BLaER1 treated with 17β-estradiol and CSF1 and Interleukin-3, amounts not matched to agents 10 nM and 100 nM (cell line): ENCODE measurements around the gene TMED7.
A peak's percentile ranks its signal among the peaks of the same experiment; 100 is the strongest.

ENCODE experiments used
- H3K27ac ChIP-seq, 11 experiments: shearing (Covaris generic); formaldehyde crosslinking; 2 replicates each; pipeline ENCODE4 v1.8.1; 2022
- H3K27me3 ChIP-seq, 11 experiments: shearing (Covaris generic); formaldehyde crosslinking; 2 replicates each; pipeline ENCODE4 v1.8.1; 2022
- H3K36me3 ChIP-seq, 11 experiments: shearing (Covaris generic); formaldehyde crosslinking; 2 replicates each; pipeline ENCODE4 v1.8.1; 2022
- H3K4me1 ChIP-seq, 10 experiments: shearing (Covaris generic); formaldehyde crosslinking; 2 replicates each; pipeline ENCODE4 v1.8.1; 2022
- H3K4me2 ChIP-seq, 11 experiments: shearing (Covaris generic); formaldehyde crosslinking; 2 replicates each; pipeline ENCODE4 v1.8.1; 2022
- H3K4me3 ChIP-seq, 10 experiments: shearing (Covaris generic); formaldehyde crosslinking; 2 replicates each; pipeline ENCODE4 v1.8.1; 2022
- H3K9ac ChIP-seq, 11 experiments: shearing (Covaris generic); formaldehyde crosslinking; 2 replicates each; pipeline ENCODE4 v1.8.1; 2022
- H3K9me3 ChIP-seq, 11 experiments: shearing (Covaris generic); formaldehyde crosslinking; replicated peaks in 1 of 11; 2 replicates each; pipeline ENCODE4 v1.8.1; 2022
- H4K20me1 ChIP-seq, 11 experiments: shearing (Covaris generic); formaldehyde crosslinking; 2 replicates each; pipeline ENCODE4 v1.8.1; 2022
- Cebpa-rat ChIP-seq, 11 experiments: shearing (Covaris generic); IDR thresholded peaks; 2 replicates each; pipeline ENCODE4 v1.8.1; 2022

The TMED7 gene

DNA sequence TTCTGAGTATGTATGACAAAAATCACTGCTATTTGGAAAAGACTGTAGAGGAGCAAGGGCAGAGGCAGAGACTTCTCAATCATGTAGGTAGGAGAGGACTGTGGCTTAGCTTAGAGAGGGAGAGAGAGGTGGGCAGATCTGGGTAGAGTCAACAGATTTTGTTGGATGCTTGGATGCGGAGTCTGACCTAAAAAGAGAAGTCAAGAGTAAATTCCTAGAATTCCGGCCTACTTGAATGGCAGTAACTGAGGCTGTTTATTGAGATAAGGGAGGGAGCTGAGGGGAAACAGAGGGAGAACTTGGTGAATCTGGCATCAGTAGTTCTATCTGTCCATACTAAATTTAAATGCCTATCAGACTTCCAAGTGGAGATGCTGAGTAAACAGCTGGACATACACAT, 25.9 kb downstream of the TMED7 start:
- no peaks in the 10 kb centered on the region for H3K9me3 ChIP-seq
- H4K20me1 ChIP-seq = peaks cover 0 to 54% (median 11%) of the 10 kb centered on the region in 11 experiments; a peak in 12 of 22 replicates
- H3K4me1 ChIP-seq = peaks cover 17 to 69% (median 34%) of the 10 kb centered on the region in 10 experiments
- H3K4me2 ChIP-seq = peak overlapping the region in 3 of 11 experiments; percentile 86 to 95 (median 91); a peak in 5 of 22 replicates
- no peak for TF ChIP-seq Cebpa-rat (IDR thresholded peaks at IDR 0.05)
- peak overlapping the region in 2 of 11 experiments; percentile 19 to 32; a peak in 3 of 22 replicates for H3K27ac ChIP-seq
- peaks cover 0 to 8% (median 4%) of the 10 kb centered on the region in 11 experiments; a peak in 7 of 22 replicates for H3K36me3 ChIP-seq
- H3K9ac ChIP-seq = peak overlapping the region in 1 of 11 experiments; percentile 85; a peak in 1 of 22 replicates
- H3K27me3 ChIP-seq = no peaks in the 10 kb centered on the region
- H3K4me3 ChIP-seq = no peak overlapping the region

DNA sequence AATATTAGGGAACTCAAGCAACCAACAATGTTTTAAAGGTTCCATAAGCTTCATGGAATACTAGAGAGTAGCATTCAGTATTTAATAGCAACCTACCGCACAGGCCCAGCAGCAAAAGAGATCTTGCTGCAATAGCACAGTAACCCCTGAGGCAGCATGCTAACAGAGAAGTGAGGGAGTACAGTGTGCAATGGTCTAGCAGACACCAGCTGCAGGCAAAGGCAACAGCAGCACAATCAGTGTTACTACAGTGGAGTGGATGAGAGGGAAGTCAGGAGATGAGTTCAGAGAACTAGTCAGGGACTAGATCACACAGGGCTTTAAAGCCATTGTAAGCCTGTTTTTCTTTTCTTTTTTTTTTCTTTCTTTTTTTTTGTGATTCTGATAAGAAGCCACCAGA, 26.3 kb downstream of the TMED7 start:
- H3K27ac ChIP-seq = peak overlapping the region in 2 of 11 experiments; percentile 19 to 32; a peak in 3 of 22 replicates
- no peak overlapping the region for H3K4me3 ChIP-seq
- peaks cover 0 to 54% (median 9%) of the 10 kb centered on the region in 11 experiments; a peak in 11 of 22 replicates for H4K20me1 ChIP-seq
- no peak for TF ChIP-seq Cebpa-rat (IDR thresholded peaks at IDR 0.05)
- H3K36me3 ChIP-seq = peaks cover 0 to 5% (median under 1%) of the 10 kb centered on the region in 11 experiments; a peak in 3 of 22 replicates
- H3K27me3 ChIP-seq = no peaks in the 10 kb centered on the region
- H3K4me2 ChIP-seq = peak overlapping the region in 3 of 11 experiments; percentile 86 to 95 (median 91); a peak in 5 of 22 replicates
- peak overlapping the region in 1 of 11 experiments; percentile 85; a peak in 1 of 22 replicates for H3K9ac ChIP-seq
- no peaks in the 10 kb centered on the region for H3K9me3 ChIP-seq
- peaks cover 17 to 64% (median 34%) of the 10 kb centered on the region in 10 experiments for H3K4me1 ChIP-seq

DNA sequence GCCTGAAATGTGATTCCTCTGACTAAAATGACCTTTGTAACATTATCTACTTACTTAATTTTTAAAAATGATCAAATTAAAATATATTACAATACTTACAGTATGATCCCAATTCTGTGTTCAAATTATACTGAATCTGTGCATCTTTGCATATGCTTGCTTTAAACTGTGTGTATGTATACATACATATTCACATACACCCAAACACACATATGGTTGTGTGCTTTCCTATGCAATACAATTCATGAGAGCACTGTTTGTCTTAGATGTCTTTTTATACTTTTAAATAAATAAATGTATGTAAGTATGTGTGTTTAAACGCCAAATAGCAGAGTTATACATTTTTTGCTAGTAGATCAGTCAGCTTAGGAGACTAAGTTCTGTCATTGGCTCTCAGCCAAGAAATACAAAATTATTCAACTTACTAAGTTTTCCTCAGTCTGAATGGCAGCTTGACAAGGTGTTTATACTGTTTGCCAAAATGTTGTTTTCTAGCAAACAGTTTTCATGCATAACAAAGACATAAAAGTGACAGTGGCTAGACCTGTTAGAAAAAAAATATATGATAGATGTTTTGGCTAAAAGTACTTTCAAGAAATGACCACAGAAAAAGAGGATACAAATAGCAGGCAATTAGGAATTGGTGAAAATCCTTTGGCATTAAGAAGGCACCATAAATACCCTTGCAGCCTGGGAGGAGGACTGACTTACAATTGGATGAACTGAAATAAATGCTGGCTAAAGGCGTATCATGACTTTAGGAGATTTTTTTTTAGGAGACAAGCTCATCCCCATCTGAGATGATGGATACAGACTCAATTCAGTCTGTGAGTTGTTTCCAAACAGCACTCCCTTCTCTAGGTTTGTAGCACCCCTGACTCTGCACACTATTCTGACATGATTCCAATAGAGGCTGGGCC, 31.4 kb downstream of the TMED7 start:
- no peak overlapping the region for H3K27ac ChIP-seq
- H3K9me3 ChIP-seq = 0 out of 22 replicates have a peak, but pooled peaks cover 0 to 3% (median 0%) of the 10 kb centered on the region in 11 experiments
- H3K36me3 ChIP-seq = peaks cover 0 to 5% (median 0%) of the 10 kb centered on the region in 11 experiments; a peak in 1 of 22 replicates
- H3K4me1 ChIP-seq = peaks cover 0 to 25% (median 0%) of the 10 kb centered on the region in 10 experiments; a peak in 7 of 20 replicates
- no peak for TF ChIP-seq Cebpa-rat (IDR thresholded peaks at IDR 0.05)
- H3K9ac ChIP-seq = no peak overlapping the region
- H3K4me3 ChIP-seq = no peak overlapping the region
- H4K20me1 ChIP-seq = peaks cover 0 to 84% (median 0%) of the 10 kb centered on the region in 11 experiments; a peak in 3 of 22 replicates
- no peak overlapping the region for H3K4me2 ChIP-seq
- H3K27me3 ChIP-seq = no peaks in the 10 kb centered on the region

DNA sequence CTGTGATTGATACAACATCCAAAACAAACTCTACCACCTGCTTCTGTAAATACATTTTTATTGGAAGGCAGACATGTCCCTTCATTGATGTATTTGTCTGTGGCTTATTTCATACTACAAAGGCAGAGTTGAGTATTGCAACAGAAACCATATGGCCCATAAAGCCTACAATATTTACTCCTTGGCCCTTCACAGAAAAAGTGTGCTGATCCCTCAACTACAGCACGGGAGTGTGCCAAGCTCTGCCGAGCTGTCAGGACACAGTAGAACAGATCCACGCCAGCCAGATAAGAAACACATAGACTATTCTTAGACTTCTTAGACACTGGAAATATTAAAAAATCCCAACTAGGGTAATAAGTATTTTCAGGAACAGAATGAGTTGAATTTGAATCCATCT, 36.8 kb downstream of the TMED7 start:
- H3K27ac ChIP-seq = no peak overlapping the region
- no peaks in the 10 kb centered on the region for H3K27me3 ChIP-seq
- H3K9ac ChIP-seq = no peak overlapping the region
- H3K4me1 ChIP-seq = peaks cover 0 to 11% (median 0%) of the 10 kb centered on the region in 10 experiments; a peak in 2 of 20 replicates
- H3K4me3 ChIP-seq = no peak overlapping the region
- H3K36me3 ChIP-seq = no peaks in the 10 kb centered on the region
- TF ChIP-seq Cebpa-rat (IDR thresholded peaks at IDR 0.05) = no peak
- peaks cover 0 to 79% (median 0%) of the 10 kb centered on the region in 11 experiments; a peak in 6 of 22 replicates for H4K20me1 ChIP-seq
- H3K4me2 ChIP-seq = no peak overlapping the region
- H3K9me3 ChIP-seq = 0 out of 22 replicates have a peak, but pooled peaks cover 0 to 3% (median 0%) of the 10 kb centered on the region in 11 experiments

DNA sequence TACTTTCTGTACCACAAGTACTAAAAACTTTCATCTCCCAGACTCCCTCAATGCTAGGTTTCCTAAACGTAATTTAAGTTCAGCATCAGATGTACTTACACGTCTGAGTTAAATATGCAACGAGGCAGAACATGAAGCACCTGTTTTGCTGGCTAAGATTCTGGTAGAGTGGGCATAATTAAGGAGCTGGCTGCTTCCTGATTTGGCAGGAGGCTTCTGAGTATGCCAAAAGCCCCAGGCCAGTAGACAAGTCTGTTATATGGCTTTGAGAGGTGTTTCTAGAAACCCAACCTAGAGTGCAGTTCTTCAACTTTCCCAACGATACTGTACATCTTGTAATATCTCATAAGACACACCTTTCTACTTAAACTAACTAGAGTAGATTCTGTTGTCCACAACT, 37.2 kb downstream of the TMED7 start:
- Histone ChIP-seq H3K27ac (no peak overlapping the region), H3K27me3 (no peaks in the 10 kb centered on the region), H3K36me3 (no peaks in the 10 kb centered on the region), H3K9ac (no peak overlapping the region), H3K4me2 (no peak overlapping the region), H4K20me1 (peaks cover 0 to 78% (median 0%) of the 10 kb centered on the region in 11 experiments; a peak in 6 of 22 replicates), H3K4me3 (no peak overlapping the region), H3K4me1 (peaks cover 0 to 15% (median 0%) of the 10 kb centered on the region in 10 experiments; a peak in 4 of 20 replicates), H3K9me3 (0 out of 22 replicates have a peak, but pooled peaks cover 0 to 3% (median 0%) of the 10 kb centered on the region in 11 experiments)
- no peak for TF ChIP-seq Cebpa-rat (IDR thresholded peaks at IDR 0.05)

DNA sequence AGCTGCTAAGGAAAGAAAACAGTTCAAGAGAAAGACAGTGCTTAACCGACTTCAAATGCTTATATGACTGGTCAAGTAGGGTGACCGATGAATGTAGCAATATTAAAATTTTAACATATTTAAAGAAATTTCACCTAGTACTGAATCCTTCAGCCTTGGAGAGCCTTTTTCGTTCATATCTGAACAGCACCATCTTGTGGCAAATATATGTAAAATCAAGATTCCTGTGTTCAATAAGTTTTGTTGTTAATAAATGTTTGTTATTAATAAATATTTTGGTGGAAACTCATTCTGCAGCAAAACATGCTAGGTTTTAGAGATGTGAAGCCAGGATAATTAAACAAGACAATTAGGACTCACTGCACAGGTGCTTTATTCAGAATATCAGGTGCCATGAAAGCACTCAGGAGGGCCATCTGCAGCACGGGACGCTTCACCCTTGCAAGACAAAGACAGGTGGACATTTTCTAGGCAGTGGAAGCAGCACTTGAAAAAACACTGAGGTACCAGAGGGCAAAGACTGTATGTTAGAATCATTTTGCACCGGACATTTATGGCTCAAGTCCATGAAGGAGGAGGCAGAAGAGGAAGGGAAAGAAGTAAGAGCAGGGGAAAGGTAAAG, 39.2 kb downstream of the TMED7 start:
- Histone ChIP-seq H3K9me3 (no peaks in the 10 kb centered on the region), H3K4me3 (no peak overlapping the region), H3K4me1 (peaks cover 0 to 19% (median 0%) of the 10 kb centered on the region in 10 experiments; a peak in 4 of 20 replicates), H3K4me2 (no peak overlapping the region), H3K9ac (no peak overlapping the region), H4K20me1 (peaks cover 0 to 75% (median 0%) of the 10 kb centered on the region in 11 experiments; a peak in 6 of 22 replicates), H3K27ac (no peak overlapping the region), H3K36me3 (no peaks in the 10 kb centered on the region), H3K27me3 (no peaks in the 10 kb centered on the region)
- TF ChIP-seq Cebpa-rat (IDR thresholded peaks at IDR 0.05) = no peak

- no peaks in the 10 kb centered on the region for H3K27me3 ChIP-seq
- H3K9ac ChIP-seq = no peak overlapping the region
- H3K27ac ChIP-seq = no peak overlapping the region
- no peak overlapping the region for H3K4me2 ChIP-seq
- TF ChIP-seq Cebpa-rat (IDR thresholded peaks at IDR 0.05) = no peak
- peaks cover 0 to 62% (median 0%) of the 10 kb centered on the region in 11 experiments; a peak in 6 of 22 replicates for H4K20me1 ChIP-seq
- H3K9me3 ChIP-seq = no peaks in the 10 kb centered on the region
- H3K4me1 ChIP-seq = peaks cover 0 to 27% (median under 1%) of the 10 kb centered on the region in 10 experiments; a peak in 13 of 20 replicates
- peaks cover 0 to 10% (median 0%) of the 10 kb centered on the region in 11 experiments; a peak in 4 of 22 replicates for H3K36me3 ChIP-seq
- H3K4me3 ChIP-seq = no peak overlapping the region
Observed at GRCh38 chr5:115585265-115585664, 40.6 kb downstream of the TMED7 start.

- Histone ChIP-seq H3K4me2 (no peak overlapping the region), H4K20me1 (peaks cover 0 to 54% (median 0%) of the 10 kb centered on the region in 11 experiments; a peak in 6 of 22 replicates), H3K36me3 (peaks cover 0 to 11% (median 0%) of the 10 kb centered on the region in 11 experiments; a peak in 4 of 22 replicates), H3K27me3 (no peaks in the 10 kb centered on the region), H3K9me3 (no peaks in the 10 kb centered on the region), H3K4me1 (peaks cover 6 to 35% (median 8%) of the 10 kb centered on the region in 10 experiments; a peak in 18 of 20 replicates), H3K27ac (no peak overlapping the region), H3K9ac (no peak overlapping the region), H3K4me3 (no peak overlapping the region)
- TF ChIP-seq Cebpa-rat (IDR thresholded peaks at IDR 0.05) = no peak
Observed at GRCh38 chr5:115584501-115584900, 41.3 kb downstream of the TMED7 start.
